Fibroblast of pulmonary artery (primary cell): ENCODE measurements around the gene KRT74.

Source experiments
- DNase-seq: peaks from one replicate; pipeline ENCODE4 v3.0.0-alpha.2; 2010; ENCODE audit warnings: low read depth
- H3K4me3 ChIP-seq: replicated peaks from 2 replicates; pipeline ENCODE4 v1.5.1; 2011; ENCODE audit warnings: low read depth, mild to moderate bottlenecking, control low read depth, low read length, moderate library complexity
- CTCF ChIP-seq: IDR thresholded peaks from 2 replicates; pipeline ENCODE4 v1.5.1; 2011; ENCODE audit warnings: mild to moderate bottlenecking, control low read depth, low read length, inconsistent platforms; ENCODE audit errors: missing control alignments

Gene KRT74

GRCh38 chr12:52608161-52608560 is 34.5 kb upstream of the KRT74 start:
- no peak for TF ChIP-seq CTCF
- DNase-seq: no peak
- H3K4me3 ChIP-seq: no peak overlapping the region

- no peak overlapping the region for H3K4me3 ChIP-seq
- TF ChIP-seq CTCF: no peak
- DNase-seq: no peak
Measured at GRCh38 chr12:52607314-52607713, 33.7 kb upstream of the KRT74 start.

- no peak for TF ChIP-seq CTCF
- DNase-seq: no peak
Measured at GRCh38 chr12:52606581-52607218, 33.1 kb upstream of the KRT74 start.

GRCh38 chr12:52606096-52606495 is 32.5 kb upstream of the KRT74 start:
- H3K4me3 ChIP-seq: no peak overlapping the region
- DNase-seq: no peak
- no peak for TF ChIP-seq CTCF

More at GRCh38 chr12:52606581-52607218, 33.1 kb upstream of the KRT74 start:
- H3K4me3 ChIP-seq: no peak overlapping the region

- no peak for TF ChIP-seq CTCF
- no peak for DNase-seq
- no peak overlapping the region for H3K4me3 ChIP-seq
Measured at GRCh38 chr12:52605542-52605941, 31.9 kb upstream of the KRT74 start.

- no peak overlapping the region for H3K4me3 ChIP-seq
- no peak for DNase-seq
- no peak for TF ChIP-seq CTCF
Measured at GRCh38 chr12:52604859-52605258, 31.2 kb upstream of the KRT74 start.

- TF ChIP-seq CTCF: no peak
- no peak overlapping the region for H3K4me3 ChIP-seq
- no peak for DNase-seq
Measured at GRCh38 chr12:52603314-52603713, 29.7 kb upstream of the KRT74 start.
